Stimulated activated naive CD4-positive, alpha-beta T cell (primary cell): ENCODE results near the gene NTN3.
A peak's percentile ranks its signal among the peaks of the same experiment; 100 is the strongest.

Experiments used
- DNase-seq, 6 experiments: peaks; one replicate each; lab custom pipeline; 2025; lab: John Stamatoyannopoulos, UW

The NTN3 gene

GRCh38 chr16:2497116-2497630 is 26.1 kb downstream of the NTN3 start:
- no peak for DNase-seq

- DNase-seq = no peak
Observed at GRCh38 chr16:2497695-2498484, 26.8 kb downstream of the NTN3 start.

- DNase-seq = no peak
Observed at GRCh38 chr16:2498531-2499253, 27.6 kb downstream of the NTN3 start.

GRCh38 chr16:2499454-2499853 is 28.4 kb downstream of the NTN3 start:
- no peak for DNase-seq

- no peak for DNase-seq
Observed at GRCh38 chr16:2499890-2500429, 28.9 kb downstream of the NTN3 start.

GRCh38 chr16:2500430-2500917 is 29.4 kb downstream of the NTN3 start:
- DNase-seq = no peak

GRCh38 chr16:2500918-2501750 is 30.0 kb downstream of the NTN3 start:
- peak; percentile 38 to 82 (median 73) for DNase-seq

GRCh38 chr16:2501946-2502895 is 31.1 kb downstream of the NTN3 start:
- DNase-seq = no peak

GRCh38 chr16:2505695-2506094 is 34.6 kb downstream of the NTN3 start:
- no peak for DNase-seq

- no peak for DNase-seq
Observed at GRCh38 chr16:2507052-2507659, 36.1 kb downstream of the NTN3 start.

- no peak for DNase-seq
Observed at GRCh38 chr16:2507665-2508064, 36.6 kb downstream of the NTN3 start.

- DNase-seq = no peak
Observed at GRCh38 chr16:2508722-2509400, 37.8 kb downstream of the NTN3 start.

GRCh38 chr16:2511128-2511800 is 40.2 kb downstream of the NTN3 start:
- no peak for DNase-seq

- no peak for DNase-seq
Observed at GRCh38 chr16:2511996-2512734, 41.1 kb downstream of the NTN3 start.

- peak in 4 of 6 experiments; percentile 30 to 56 (median 50) for DNase-seq
Observed at GRCh38 chr16:2512735-2513404, 41.8 kb downstream of the NTN3 start.

GRCh38 chr16:2513405-2514332 is 42.6 kb downstream of the NTN3 start, which contains the start of gene ATP6V0C:
Gene ATP6V0C, plus strand, starts transcription at chr16:2513952. Its CDS starts 152 bp downstream, at chr16:2514104.
- DNase-seq = peak; percentile 85 to 99 (median 92)
